Mesothelial cell of epicardium (in vitro differentiated cells): ENCODE results near the gene CCDC27. TPM values are rescaled to one million over a fixed set of nuclear protein-coding genes. Genes with fewer than 3 reads are reported as not detected.

Experiments used
- DNase-seq, 2 experiments: peaks; one replicate each; pipeline ENCODE4 v3.0.0; 2021; ENCODE audit warnings: low spot score in 2 of 2; ENCODE audit not compliant: unreplicated experiment in 2 of 2
- H3K27ac Mint-ChIP-seq: 2 replicates; pipeline ENCODE4 v1.8.0; 2021; ENCODE audit warnings: mixed read lengths
- H3K27me3 Mint-ChIP-seq: 2 replicates; pipeline ENCODE4 v1.8.0; 2021; ENCODE audit warnings: low read depth, mixed read lengths
- H3K36me3 Mint-ChIP-seq: 2 replicates; pipeline ENCODE4 v1.8.0; 2021; ENCODE audit warnings: mixed read lengths
- H3K4me1 Mint-ChIP-seq: 2 replicates; pipeline ENCODE4 v1.8.0; 2021; ENCODE audit warnings: mixed read lengths
- H3K4me3 Mint-ChIP-seq: 2 replicates; pipeline ENCODE4 v1.8.0; 2021; ENCODE audit warnings: mild to moderate bottlenecking, moderate library complexity, mixed read lengths
- H3K9me3 Mint-ChIP-seq: 2 replicates; pipeline ENCODE4 v1.8.0; 2021; ENCODE audit warnings: mixed read lengths
- CTCF ChIP-seq: fragments of 200-600 bp; sonication (generic); IDR thresholded peaks from one replicate; pipeline ENCODE4 v1.5.0; 2021; ENCODE audit warnings: antibody characterized with exemption; ENCODE audit not compliant: unreplicated experiment
- total RNA-seq: library from RNA; stranded (reverse); gene quantifications from 3 replicates; pipeline ENCODE4 v1.2.1, GENCODE V29; 2021

CCDC27 gene
- total RNA-seq, 1 donor from 2014 or later: not detected

GRCh38 chr1:3787745-3788605, 35.7 kb downstream of the CCDC27 start:
- H3K36me3 Mint-ChIP-seq: peaks cover 25% of the 10 kb centered on the region
- H3K4me1 Mint-ChIP-seq: no peaks in the 10 kb centered on the region
- H3K27ac Mint-ChIP-seq: no peak overlapping the region
- no peaks in the 10 kb centered on the region for H3K9me3 Mint-ChIP-seq
- no peak overlapping the region for H3K4me3 Mint-ChIP-seq
- H3K27me3 Mint-ChIP-seq: no peaks in the 10 kb centered on the region
- no peak for DNase-seq
- no peak for TF ChIP-seq CTCF

GRCh38 chr1:3788756-3789420, 36.6 kb downstream of the CCDC27 start:
- Mint-ChIP-seq H3K4me3 (no peak overlapping the region), H3K36me3 (peaks cover 24% of the 10 kb centered on the region), H3K4me1 (peaks cover 5% of the 10 kb centered on the region), H3K27me3 (no peaks in the 10 kb centered on the region), H3K27ac (no peak overlapping the region), H3K9me3 (no peaks in the 10 kb centered on the region)
- TF ChIP-seq CTCF: no peak
- DNase-seq: no peak

- Mint-ChIP-seq H3K36me3 (peaks cover 18% of the 10 kb centered on the region), H3K27me3 (no peaks in the 10 kb centered on the region), H3K4me1 (peaks cover 5% of the 10 kb centered on the region), H3K4me3 (no peak overlapping the region), H3K9me3 (no peaks in the 10 kb centered on the region), H3K27ac (no peak overlapping the region)
- DNase-seq: no peak
- no peak for TF ChIP-seq CTCF
Measured at GRCh38 chr1:3789421-3790300, 37.4 kb downstream of the CCDC27 start.

- H3K27ac Mint-ChIP-seq: no peak overlapping the region
- TF ChIP-seq CTCF: no peak
- peaks cover 11% of the 10 kb centered on the region for H3K4me1 Mint-ChIP-seq
- DNase-seq: no peak
- no peaks in the 10 kb centered on the region for H3K27me3 Mint-ChIP-seq
- no peak overlapping the region for H3K4me3 Mint-ChIP-seq
- peaks cover 11% of the 10 kb centered on the region for H3K36me3 Mint-ChIP-seq
- no peaks in the 10 kb centered on the region for H3K9me3 Mint-ChIP-seq
Measured at GRCh38 chr1:3790500-3790923, 38.3 kb downstream of the CCDC27 start.

DNA sequence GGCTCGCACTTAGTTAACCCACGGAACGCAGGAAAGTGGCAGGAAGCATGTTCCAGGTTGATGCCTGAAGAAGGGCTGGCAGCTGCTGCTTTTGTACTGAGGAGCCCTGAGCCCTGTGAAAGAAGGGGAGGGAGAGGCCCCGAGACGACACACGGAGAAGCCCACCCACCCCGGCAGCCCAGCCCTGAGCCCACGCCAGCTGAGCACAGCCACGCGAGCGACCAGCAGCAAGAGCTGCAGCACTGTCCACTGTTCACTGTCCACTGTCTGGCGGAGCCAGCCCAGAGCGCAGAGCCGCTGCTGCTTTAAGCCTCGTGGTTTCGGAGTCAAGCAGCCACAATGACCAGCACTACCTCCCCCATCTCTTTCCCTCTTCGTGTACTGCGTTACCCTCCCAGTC, 38.7 kb downstream of the CCDC27 start:
- no peaks in the 10 kb centered on the region for H3K27me3 Mint-ChIP-seq
- peaks cover 10% of the 10 kb centered on the region for H3K36me3 Mint-ChIP-seq
- no peaks in the 10 kb centered on the region for H3K9me3 Mint-ChIP-seq
- DNase-seq: no peak
- H3K4me3 Mint-ChIP-seq: no peak overlapping the region
- H3K27ac Mint-ChIP-seq: no peak overlapping the region
- H3K4me1 Mint-ChIP-seq: peaks cover 11% of the 10 kb centered on the region
- TF ChIP-seq CTCF: no peak
